Liver (tissue), 9 donors: ENCODE results near the gene AP1S1. TPM values are rescaled to one million over a fixed set of nuclear protein-coding genes. Genes with fewer than 3 reads are reported as not detected.

Experiments used
- DNase-seq: peaks from one replicate; pipeline ENCODE4 v3.0.0-alpha.2; 2017; ENCODE audit warnings: low spot score
- H3K27ac ChIP-seq, 2 donors: one replicate each; pipeline ENCODE4 v1.7.0; 2013; ENCODE audit warnings: inconsistent platforms in 2 of 2, low read length in 2 of 2, control low read depth in 1 of 2, low read depth in 1 of 2, mild to moderate bottlenecking in 1 of 2
- H3K27me3 ChIP-seq, 4 donors: one replicate each; pipeline versions ENCODE4 v1.6.1 to v1.7.0; 2013; ENCODE audit warnings: low read length in 3 of 4, inconsistent platforms in 1 of 4, mild to moderate bottlenecking in 1 of 4, moderate library complexity in 1 of 4; ENCODE audit not compliant: control insufficient read depth in 4 of 4, insufficient read depth in 4 of 4
- H3K36me3 ChIP-seq, 4 donors: one replicate each; pipeline versions ENCODE4 v1.6.1 to v1.7.0; 2013; ENCODE audit warnings: low read length in 3 of 4, mild to moderate bottlenecking in 3 of 4, low read depth in 1 of 4, moderate library complexity in 1 of 4; ENCODE audit not compliant: control insufficient read depth in 4 of 4, insufficient read depth in 3 of 4
- H3K4me1 ChIP-seq, 4 donors: one replicate each; pipeline versions ENCODE4 v1.6.1 to v1.7.0; 2013; ENCODE audit warnings: low read length in 3 of 4, mild to moderate bottlenecking in 3 of 4, moderate library complexity in 1 of 4; ENCODE audit not compliant: control insufficient read depth in 4 of 4, insufficient read depth in 4 of 4
- H3K4me3 ChIP-seq, 3 donors: one replicate each; pipeline versions ENCODE4 v1.6.1 to v1.7.0; 2013; ENCODE audit warnings: low read length in 3 of 3, control low read depth in 1 of 3, low read depth in 1 of 3, mild to moderate bottlenecking in 1 of 3
- H3K9ac ChIP-seq, 2 donors: one replicate each; pipeline ENCODE4 v1.7.0; 2013; ENCODE audit warnings: low read length in 2 of 2, mild to moderate bottlenecking in 2 of 2, moderate library complexity in 2 of 2, control low read depth in 1 of 2, low read depth in 1 of 2
- H3K9me3 ChIP-seq, 4 donors: one replicate each; pipeline versions ENCODE4 v1.6.1 to v1.7.0; 2013; ENCODE audit warnings: low read length in 3 of 4; ENCODE audit not compliant: control insufficient read depth in 4 of 4
- EGR1 ChIP-seq, 2 donors: IDR thresholded peaks; 2 replicates each; pipeline ENCODE4 v1.6.1; 2016 to 2018; ENCODE audit warnings: antibody characterized with exemption in 2 of 2, low read depth in 2 of 2
- FOXA1 ChIP-seq: IDR thresholded peaks from 2 replicates; pipeline ENCODE4 v1.6.1; 2016; ENCODE audit warnings: antibody characterized with exemption
- GABPA ChIP-seq, 2 donors: IDR thresholded peaks in 1 of 2; conservative IDR thresholded peaks in 1 of 2; 2 replicates each; pipeline ENCODE4 v1.6.1; 2016; ENCODE audit warnings: antibody characterized with exemption in 2 of 2, mild to moderate bottlenecking in 1 of 2, moderate library complexity in 1 of 2
- HNF4A ChIP-seq, 2 donors: conservative IDR thresholded peaks; 2 replicates each; pipeline ENCODE4 v1.6.1; 2016; ENCODE audit warnings: antibody characterized with exemption in 2 of 2, mild to moderate bottlenecking in 2 of 2
- HNF4G ChIP-seq: IDR thresholded peaks from 2 replicates; pipeline ENCODE4 v1.6.1; 2016; ENCODE audit warnings: antibody characterized with exemption
- JUND ChIP-seq, 2 donors: IDR thresholded peaks; 2 replicates each; pipeline ENCODE4 v1.6.1; 2016; ENCODE audit warnings: antibody characterized with exemption in 2 of 2
- RAD21 ChIP-seq, 2 donors: IDR thresholded peaks; 2 replicates each; pipeline ENCODE4 v1.6.1; 2016; ENCODE audit warnings: antibody characterized with exemption in 2 of 2, mild to moderate bottlenecking in 2 of 2
- RXRA ChIP-seq, 2 donors: IDR thresholded peaks; 2 replicates each; pipeline ENCODE4 v1.6.1; 2017 to 2018; ENCODE audit warnings: antibody characterized with exemption in 2 of 2, mild to moderate bottlenecking in 1 of 2
- TAF1 ChIP-seq: conservative IDR thresholded peaks from 2 replicates; pipeline ENCODE4 v1.6.1; 2016; ENCODE audit warnings: antibody characterized with exemption, mild to moderate bottlenecking
- YY1 ChIP-seq: IDR thresholded peaks from 2 replicates; pipeline ENCODE4 v1.6.1; 2016; ENCODE audit warnings: antibody characterized with exemption, mild to moderate bottlenecking
- WGBS: extraction: QIAGEN DNeasy Blood & Tissue Kit; methylation state at CpG from one replicate; pipeline ENCODE4 v1.1.7; 2013; 5-methylcytosine and 5-hydroxymethylcytosine counted together
- polyA plus RNA-seq, 2 donors: library from polyadenylated mRNA; stranded (reverse) in 1 of 2; unstranded in 1 of 2; fragments of 200-250 nt in 1 of 2; fragments of >200 nt in 1 of 2; fragmentation: Nextera tagmentation in 1 of 2; extraction: Ambion mirVana in 1 of 2; gene quantifications; one replicate each; pipeline versions ENCODE4 v1.2.1 to v1.2.3, GENCODE V29; 2013 to 2015
- total RNA-seq, 2 donors: library from RNA; depleted of rRNA; stranded (reverse); fragments of >200 nt; gene quantifications; one replicate each; pipeline ENCODE4 v1.2.3, GENCODE V29; 2014
- TF ChIP-seq, protein P1 (sequence below): IDR thresholded peaks from 2 replicates; pipeline ENCODE4 v1.6.1; 2016; ENCODE audit warnings: antibody characterized with exemption
- TF ChIP-seq, protein P2 (sequence below): IDR thresholded peaks from 2 replicates; pipeline ENCODE4 v1.6.1; 2016; ENCODE audit warnings: antibody characterized with exemption
- TF ChIP-seq, protein P3 (sequence below): fragments of 150-350 bp; IDR thresholded peaks from 2 replicates; pipeline ENCODE4 v1.5.1; 2017; ENCODE audit warnings: improper control_type of control experiment, low read depth, low read length; ENCODE audit not compliant: missing input control
- TF ChIP-seq, protein P4 (sequence below): IDR thresholded peaks from 2 replicates; pipeline ENCODE4 v1.6.1; 2016; ENCODE audit warnings: antibody characterized with exemption, mild to moderate bottlenecking
- donor health status: healthy.
- donor health status: healthy.
- donor health status: healthy.
- donor health status: healthy.
- donor health status: healthy.

AP1S1 gene
- total and polyA plus RNA-seq, 4 donors: 13.8 to 25.7 (median 22.0) TPM

DNA sequence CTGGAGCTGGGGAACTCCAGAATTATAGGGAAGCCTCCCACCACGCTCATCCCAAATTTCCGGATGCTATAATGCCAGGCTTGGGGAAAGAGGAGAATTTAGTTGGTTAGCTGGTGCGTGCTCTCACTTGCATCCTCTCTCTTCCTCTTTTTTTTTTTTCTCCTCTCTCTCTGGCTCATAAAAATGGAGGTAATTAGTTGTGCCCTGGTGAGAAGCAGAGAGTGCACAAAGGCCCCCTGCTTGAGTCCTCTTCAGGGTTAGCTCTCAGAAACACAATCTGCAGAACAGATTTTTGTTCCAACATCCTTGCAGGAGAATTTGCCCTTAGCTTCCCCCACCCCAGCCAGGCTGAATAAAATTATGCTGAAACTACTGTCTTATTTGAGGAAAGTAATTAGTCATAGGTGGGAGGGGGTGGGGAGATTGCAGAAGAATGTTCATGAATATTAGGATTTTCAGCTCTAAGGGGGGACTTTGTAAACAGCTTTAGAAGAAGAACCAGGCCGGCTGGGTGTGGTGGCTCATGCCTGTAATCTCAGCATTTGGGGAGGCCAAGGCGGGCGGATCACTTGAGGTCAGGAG is 19.8 kb upstream of the AP1S1 start:
- TF ChIP-seq, protein P1, sequence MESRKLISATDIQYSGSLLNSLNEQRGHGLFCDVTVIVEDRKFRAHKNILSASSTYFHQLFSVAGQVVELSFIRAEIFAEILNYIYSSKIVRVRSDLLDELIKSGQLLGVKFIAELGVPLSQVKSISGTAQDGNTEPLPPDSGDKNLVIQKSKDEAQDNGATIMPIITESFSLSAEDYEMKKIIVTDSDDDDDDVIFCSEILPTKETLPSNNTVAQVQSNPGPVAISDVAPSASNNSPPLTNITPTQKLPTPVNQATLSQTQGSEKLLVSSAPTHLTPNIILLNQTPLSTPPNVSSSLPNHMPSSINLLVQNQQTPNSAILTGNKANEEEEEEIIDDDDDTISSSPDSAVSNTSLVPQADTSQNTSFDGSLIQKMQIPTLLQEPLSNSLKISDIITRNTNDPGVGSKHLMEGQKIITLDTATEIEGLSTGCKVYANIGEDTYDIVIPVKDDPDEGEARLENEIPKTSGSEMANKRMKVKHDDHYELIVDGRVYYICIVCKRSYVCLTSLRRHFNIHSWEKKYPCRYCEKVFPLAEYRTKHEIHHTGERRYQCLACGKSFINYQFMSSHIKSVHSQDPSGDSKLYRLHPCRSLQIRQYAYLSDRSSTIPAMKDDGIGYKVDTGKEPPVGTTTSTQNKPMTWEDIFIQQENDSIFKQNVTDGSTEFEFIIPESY: no peak
- TF ChIP-seq FOXA1 (no peak), HNF4G (no peak), EGR1 (IDR thresholded peaks at IDR 0.05; ENCODE audit: low read depth in 2 of 2) (no peak), GABPA (IDR thresholded peaks at IDR 0.05 in 1 of 2, conservative IDR thresholded peaks at IDR 0.05 in 1 of 2) (no peak), TAF1 (no peak), JUND (IDR thresholded peaks at IDR 0.05) (no peak), RXRA (IDR thresholded peaks at IDR 0.05) (no peak), RAD21 (IDR thresholded peaks at IDR 0.05) (no peak)
- TF ChIP-seq, protein P2, sequence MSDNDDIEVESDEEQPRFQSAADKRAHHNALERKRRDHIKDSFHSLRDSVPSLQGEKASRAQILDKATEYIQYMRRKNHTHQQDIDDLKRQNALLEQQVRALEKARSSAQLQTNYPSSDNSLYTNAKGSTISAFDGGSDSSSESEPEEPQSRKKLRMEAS: no peak
- H3K27me3 ChIP-seq: no peaks in the 10 kb centered on the region
- no peaks in the 10 kb centered on the region for H3K9me3 ChIP-seq
- WGBS: 88% methylated on average over 6 of the region's 6 CpGs
- peaks cover 5 to 35% (median 24%) of the 10 kb centered on the region in 4 donors for H3K36me3 ChIP-seq
- no peak overlapping the region for H3K4me3 ChIP-seq
- peaks cover 0 to 6% (median under 1%) of the 10 kb centered on the region in 4 donors for H3K4me1 ChIP-seq
- DNase-seq: no peak
- H3K27ac ChIP-seq: peak overlapping the region in 1 of 2 donors; percentile 5
- H3K9ac ChIP-seq: no peak overlapping the region

DNA sequence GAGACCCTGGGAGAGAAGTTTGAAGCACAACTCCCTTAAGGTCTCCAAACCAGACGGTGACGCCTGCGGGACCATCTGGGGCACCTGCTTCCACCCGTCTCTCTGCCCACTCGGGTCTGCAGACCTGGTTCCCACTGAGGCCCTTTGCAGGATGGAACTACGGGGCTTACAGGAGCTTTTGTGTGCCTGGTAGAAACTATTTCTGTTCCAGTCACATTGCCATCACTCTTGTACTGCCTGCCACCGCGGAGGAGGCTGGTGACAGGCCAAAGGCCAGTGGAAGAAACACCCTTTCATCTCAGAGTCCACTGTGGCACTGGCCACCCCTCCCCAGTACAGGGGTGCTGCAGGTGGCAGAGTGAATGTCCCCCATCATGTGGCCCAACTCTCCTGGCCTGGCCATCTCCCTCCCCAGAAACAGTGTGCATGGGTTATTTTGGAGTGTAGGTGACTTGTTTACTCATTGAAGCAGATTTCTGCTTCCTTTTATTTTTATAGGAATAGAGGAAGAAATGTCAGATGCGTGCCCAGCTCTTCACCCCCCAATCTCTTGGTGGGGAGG is 16.5 kb upstream of the AP1S1 start:
- Histone ChIP-seq H3K27ac (peak overlapping the region; percentile 65), H3K27me3 (no peaks in the 10 kb centered on the region), H3K4me1 (peaks cover 0 to 6% (median under 1%) of the 10 kb centered on the region in 4 donors), H3K4me3 (no peak overlapping the region), H3K9ac (peak overlapping the region in 1 of 2 donors; percentile 36), H3K36me3 (peaks cover 5 to 17% (median 14%) of the 10 kb centered on the region in 4 donors), H3K9me3 (no peaks in the 10 kb centered on the region)
- WGBS: 70% methylated on average over 9 of the region's 9 CpGs
- DNase-seq: no peak
- TF ChIP-seq HNF4A (conservative IDR thresholded peaks at IDR 0.05) (peak; percentile 12 to 46), JUND (IDR thresholded peaks at IDR 0.05) (no peak)

DNA sequence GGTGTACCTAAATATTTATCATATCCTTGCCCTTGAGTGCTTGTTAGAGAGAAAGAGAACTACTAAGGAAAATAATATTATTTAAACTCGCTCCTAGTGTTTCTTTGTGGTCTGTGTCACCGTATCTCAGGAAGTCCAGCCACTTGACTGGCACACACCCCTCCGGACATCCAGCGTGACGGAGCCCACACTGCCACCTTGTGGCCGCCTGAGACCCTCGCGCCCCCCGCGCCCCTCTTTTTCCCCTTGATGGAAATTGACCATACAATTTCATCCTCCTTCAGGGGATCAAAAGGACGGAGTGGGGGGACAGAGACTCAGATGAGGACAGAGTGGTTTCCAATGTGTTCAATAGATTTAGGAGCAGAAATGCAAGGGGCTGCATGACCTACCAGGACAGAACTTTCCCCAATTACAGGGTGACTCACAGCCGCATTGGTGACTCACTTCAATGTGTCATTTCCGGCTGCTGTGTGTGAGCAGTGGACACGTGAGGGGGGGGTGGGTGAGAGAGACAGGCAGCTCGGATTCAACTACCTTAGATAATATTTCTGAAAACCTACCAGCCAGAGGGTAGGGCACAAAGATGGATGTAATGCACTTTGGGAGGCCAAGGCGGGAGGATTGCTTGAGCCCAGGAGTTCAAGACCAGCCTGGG is 15.9 kb upstream of the AP1S1 start:
- no peaks in the 10 kb centered on the region for H3K9me3 ChIP-seq
- DNase-seq: peak; percentile 75
- peaks cover 5 to 16% (median 14%) of the 10 kb centered on the region in 4 donors for H3K36me3 ChIP-seq
- H3K4me3 ChIP-seq: no peak overlapping the region
- peak overlapping the region in 1 of 2 donors; percentile 44 for H3K9ac ChIP-seq
- H3K27ac ChIP-seq: peak overlapping the region; percentile 65
- H3K4me1 ChIP-seq: peaks cover 0 to 6% (median under 1%) of the 10 kb centered on the region in 4 donors
- no peaks in the 10 kb centered on the region for H3K27me3 ChIP-seq
- 15% methylated on average over 16 of the region's 16 CpGs for WGBS
- TF ChIP-seq FOXA1 (no peak), RAD21 (IDR thresholded peaks at IDR 0.05) (peak; percentile 69 to 78), YY1 (no peak), EGR1 (IDR thresholded peaks at IDR 0.05; ENCODE audit: low read depth in 2 of 2) (no peak), HNF4G (no peak), JUND (IDR thresholded peaks at IDR 0.05) (peak; percentile 95 to 98)
- TF ChIP-seq, protein P2: no peak
- TF ChIP-seq, protein P3, sequence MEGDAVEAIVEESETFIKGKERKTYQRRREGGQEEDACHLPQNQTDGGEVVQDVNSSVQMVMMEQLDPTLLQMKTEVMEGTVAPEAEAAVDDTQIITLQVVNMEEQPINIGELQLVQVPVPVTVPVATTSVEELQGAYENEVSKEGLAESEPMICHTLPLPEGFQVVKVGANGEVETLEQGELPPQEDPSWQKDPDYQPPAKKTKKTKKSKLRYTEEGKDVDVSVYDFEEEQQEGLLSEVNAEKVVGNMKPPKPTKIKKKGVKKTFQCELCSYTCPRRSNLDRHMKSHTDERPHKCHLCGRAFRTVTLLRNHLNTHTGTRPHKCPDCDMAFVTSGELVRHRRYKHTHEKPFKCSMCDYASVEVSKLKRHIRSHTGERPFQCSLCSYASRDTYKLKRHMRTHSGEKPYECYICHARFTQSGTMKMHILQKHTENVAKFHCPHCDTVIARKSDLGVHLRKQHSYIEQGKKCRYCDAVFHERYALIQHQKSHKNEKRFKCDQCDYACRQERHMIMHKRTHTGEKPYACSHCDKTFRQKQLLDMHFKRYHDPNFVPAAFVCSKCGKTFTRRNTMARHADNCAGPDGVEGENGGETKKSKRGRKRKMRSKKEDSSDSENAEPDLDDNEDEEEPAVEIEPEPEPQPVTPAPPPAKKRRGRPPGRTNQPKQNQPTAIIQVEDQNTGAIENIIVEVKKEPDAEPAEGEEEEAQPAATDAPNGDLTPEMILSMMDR: peak; percentile 52
- TF ChIP-seq, protein P1: no peak
- TF ChIP-seq, protein P4, sequence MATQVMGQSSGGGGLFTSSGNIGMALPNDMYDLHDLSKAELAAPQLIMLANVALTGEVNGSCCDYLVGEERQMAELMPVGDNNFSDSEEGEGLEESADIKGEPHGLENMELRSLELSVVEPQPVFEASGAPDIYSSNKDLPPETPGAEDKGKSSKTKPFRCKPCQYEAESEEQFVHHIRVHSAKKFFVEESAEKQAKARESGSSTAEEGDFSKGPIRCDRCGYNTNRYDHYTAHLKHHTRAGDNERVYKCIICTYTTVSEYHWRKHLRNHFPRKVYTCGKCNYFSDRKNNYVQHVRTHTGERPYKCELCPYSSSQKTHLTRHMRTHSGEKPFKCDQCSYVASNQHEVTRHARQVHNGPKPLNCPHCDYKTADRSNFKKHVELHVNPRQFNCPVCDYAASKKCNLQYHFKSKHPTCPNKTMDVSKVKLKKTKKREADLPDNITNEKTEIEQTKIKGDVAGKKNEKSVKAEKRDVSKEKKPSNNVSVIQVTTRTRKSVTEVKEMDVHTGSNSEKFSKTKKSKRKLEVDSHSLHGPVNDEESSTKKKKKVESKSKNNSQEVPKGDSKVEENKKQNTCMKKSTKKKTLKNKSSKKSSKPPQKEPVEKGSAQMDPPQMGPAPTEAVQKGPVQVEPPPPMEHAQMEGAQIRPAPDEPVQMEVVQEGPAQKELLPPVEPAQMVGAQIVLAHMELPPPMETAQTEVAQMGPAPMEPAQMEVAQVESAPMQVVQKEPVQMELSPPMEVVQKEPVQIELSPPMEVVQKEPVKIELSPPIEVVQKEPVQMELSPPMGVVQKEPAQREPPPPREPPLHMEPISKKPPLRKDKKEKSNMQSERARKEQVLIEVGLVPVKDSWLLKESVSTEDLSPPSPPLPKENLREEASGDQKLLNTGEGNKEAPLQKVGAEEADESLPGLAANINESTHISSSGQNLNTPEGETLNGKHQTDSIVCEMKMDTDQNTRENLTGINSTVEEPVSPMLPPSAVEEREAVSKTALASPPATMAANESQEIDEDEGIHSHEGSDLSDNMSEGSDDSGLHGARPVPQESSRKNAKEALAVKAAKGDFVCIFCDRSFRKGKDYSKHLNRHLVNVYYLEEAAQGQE: peak; percentile 39
